K562 (cell line): ENCODE data around the gene BRICD5. TPM values are rescaled to one million over a fixed set of nuclear protein-coding genes. Genes with fewer than 3 reads are reported as not detected.
A peak's percentile ranks its signal among the peaks of the same experiment; 100 is the strongest.

ENCODE experiments used
- CHD1 ChIP-seq: fragments of 200-600 bp; sonication (generic); IDR thresholded peaks from one replicate; pipeline ENCODE4 v1.6.1; 2012; ENCODE audit warnings: mild to moderate bottlenecking, moderate library complexity, low read length, inconsistent platforms
- FOS ChIP-seq: IDR thresholded peaks from 3 replicates; pipeline ENCODE4 v1.6.1; 2011; ENCODE audit not compliant: insufficient read length; ENCODE audit errors: extremely low read depth
- FOXP4 ChIP-seq: sonication (generic); formaldehyde crosslinking; IDR thresholded peaks from 2 replicates; pipeline ENCODE4 v1.8.0; 2022; ENCODE audit warnings: mild to moderate bottlenecking, missing genetic modification reagents, borderline replicate concordance
- POLR2G ChIP-seq: fragments of 200-400 bp; formaldehyde crosslinking; IDR thresholded peaks from 2 replicates; pipeline ENCODE4 v1.6.1; 2017; ENCODE audit warnings: low read depth, mild to moderate bottlenecking, antibody characterized with exemption, low read length, moderate library complexity
- RB1 ChIP-seq: fragments of 450-650 bp; IDR thresholded peaks from 2 replicates; pipeline ENCODE4 v1.6.1; 2017; ENCODE audit warnings: low read depth, mild to moderate bottlenecking
- RBBP5 ChIP-seq: fragments of 200-600 bp; sonication (generic); IDR thresholded peaks from 2 replicates; pipeline ENCODE4 v1.6.1; 2012; ENCODE audit warnings: borderline replicate concordance, mild to moderate bottlenecking, low read length, control low read depth, inconsistent platforms; ENCODE audit not compliant: insufficient read depth, poor library complexity, severe bottlenecking
- RBFOX2 ChIP-seq: fragments of 200-400 bp; formaldehyde crosslinking; IDR thresholded peaks from 2 replicates; pipeline ENCODE4 v1.6.1; 2017; ENCODE audit warnings: low read depth, mild to moderate bottlenecking, low read length, moderate library complexity
- SAP30 ChIP-seq: fragments of 200-600 bp; sonication (generic); IDR thresholded peaks from 2 replicates; pipeline ENCODE4 v1.6.1; 2012; ENCODE audit warnings: borderline replicate concordance, low read depth, mild to moderate bottlenecking, moderate library complexity, low read length, control low read depth, inconsistent platforms; ENCODE audit not compliant: insufficient read depth, poor library complexity, severe bottlenecking
- SIN3A ChIP-seq, 2 experiments: fragments of 150-350 bp in 1 of 2; IDR thresholded peaks; 2 replicates each; pipeline ENCODE4 v1.6.1; 2011 to 2016; ENCODE audit warnings: borderline replicate concordance in 2 of 2, low read depth in 2 of 2, low read length in 2 of 2, mild to moderate bottlenecking in 2 of 2, moderate library complexity in 2 of 2; ENCODE audit not compliant: control insufficient read depth in 1 of 2
- SPI1 ChIP-seq: IDR thresholded peaks from 2 replicates; pipeline ENCODE4 v1.6.1; 2011; ENCODE audit warnings: low read depth, low read length, control low read depth, borderline replicate concordance
- ZBTB7A ChIP-seq: IDR thresholded peaks from 2 replicates; pipeline ENCODE4 v1.6.1; 2011; ENCODE audit warnings: low read depth, mild to moderate bottlenecking, low read length, moderate library complexity, borderline replicate concordance; ENCODE audit not compliant: control insufficient read depth
- ZNF174 ChIP-seq: fragments of 250-450 bp; sonication (Bioruptor Pico); IDR thresholded peaks from 2 replicates; pipeline ENCODE4 v1.4.0; 2020; ENCODE audit warnings: mild to moderate bottlenecking
- ZNF592 ChIP-seq: fragments of 450-650 bp; IDR thresholded peaks from 2 replicates; pipeline ENCODE4 v1.6.1; 2017; ENCODE audit warnings: antibody characterized with exemption, mild to moderate bottlenecking
- polyA plus RNA-seq, 8 experiments: library from polyadenylated mRNA; depleted of rRNA in 4 of 8; stranded (reverse) in 5 of 8; unstranded in 3 of 8; fragments of >200 nt; fragmentation: Nextera tagmentation in 2 of 8; fragmentation: Illumina TruSeq in 1 of 8; extraction: Ambion mirVana in 2 of 8; extraction: Trizol in 1 of 8; gene quantifications; 2 replicates each; pipeline versions ENCODE4 v1.2.1 to v1.2.3, GENCODE V29; 2011 to 2014; ENCODE audit warnings: inconsistent platforms in 1 of 8, missing spikeins in 1 of 8
- total RNA-seq, 7 experiments: library from RNA; depleted of rRNA in 6 of 7; stranded (reverse); fragments of >200 nt in 6 of 7; fragmentation: Illumina TruSeq in 2 of 7; extraction: Trizol in 2 of 7; gene quantifications; 2 replicates each; pipeline versions ENCODE4 v1.2.1 to v1.2.3, GENCODE V29; 2011 to 2021; ENCODE audit warnings: low replicate concordance in 1 of 7
- TF ChIP-seq, protein P1 (sequence below): fragments of 450-650 bp; formaldehyde crosslinking; IDR thresholded peaks from 2 replicates; pipeline ENCODE4 v1.4.0; 2020; ENCODE audit warnings: mild to moderate bottlenecking, moderate library complexity
- TF ChIP-seq, protein P2 (sequence below): sonication (generic); formaldehyde crosslinking; IDR thresholded peaks from 2 replicates; pipeline ENCODE4 v1.8.0; 2023; ENCODE audit warnings: mild to moderate bottlenecking, missing genetic modification reagents

The BRICD5 gene
- total and polyA plus RNA-seq, 9 of the 15 experiments (the other 6 are each of a cell fraction or from before 2014, with no cell fraction given): 0.24 to 15.1 (median 2.4) TPM; not detected in 1

DNA sequence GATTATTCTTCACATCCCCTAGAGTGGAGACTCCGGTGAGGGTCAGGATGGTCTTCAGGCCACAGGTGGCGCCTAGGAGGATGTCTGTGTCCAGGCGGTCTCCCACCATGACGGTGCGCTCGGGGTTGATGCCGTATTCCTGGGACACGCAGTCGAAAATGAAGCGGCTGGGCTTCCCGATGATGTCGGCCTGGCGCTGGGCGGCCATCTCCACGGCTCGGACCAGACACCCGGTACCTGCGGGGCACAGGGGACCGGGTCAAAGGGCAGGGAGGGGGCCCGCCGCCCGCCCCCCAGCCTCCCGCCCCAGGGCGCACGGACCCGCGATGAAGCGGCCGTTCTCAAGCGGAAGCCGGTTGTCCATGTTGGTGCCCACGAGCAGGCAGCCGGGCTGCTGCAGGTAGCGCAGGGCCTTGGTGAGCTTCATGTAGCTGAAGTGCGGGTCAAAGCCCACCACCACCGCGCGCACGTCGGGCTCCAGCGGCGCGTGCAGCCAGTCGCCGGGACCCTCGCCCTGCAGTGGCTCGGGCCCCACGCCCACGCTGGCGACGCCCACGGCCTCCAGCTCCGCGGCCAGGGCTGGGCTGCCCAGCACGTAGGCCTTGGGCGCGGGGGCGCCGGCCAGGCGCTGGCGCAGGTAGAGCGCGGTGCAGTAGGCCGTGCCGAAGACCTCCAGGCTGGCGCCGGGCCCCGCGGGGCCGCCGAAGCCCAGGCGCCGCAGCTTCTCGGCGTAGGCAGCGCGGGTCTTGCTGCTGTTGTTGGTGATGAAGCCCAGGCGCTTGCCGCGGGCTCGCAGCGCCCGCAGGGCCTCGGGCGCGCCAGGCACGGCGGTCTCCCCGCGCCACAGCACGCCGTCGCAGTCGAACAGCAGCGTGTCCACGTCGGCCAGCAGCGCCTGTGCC lies 3.4 kb upstream of the BRICD5 start (continued):
- TF ChIP-seq, protein P1, sequence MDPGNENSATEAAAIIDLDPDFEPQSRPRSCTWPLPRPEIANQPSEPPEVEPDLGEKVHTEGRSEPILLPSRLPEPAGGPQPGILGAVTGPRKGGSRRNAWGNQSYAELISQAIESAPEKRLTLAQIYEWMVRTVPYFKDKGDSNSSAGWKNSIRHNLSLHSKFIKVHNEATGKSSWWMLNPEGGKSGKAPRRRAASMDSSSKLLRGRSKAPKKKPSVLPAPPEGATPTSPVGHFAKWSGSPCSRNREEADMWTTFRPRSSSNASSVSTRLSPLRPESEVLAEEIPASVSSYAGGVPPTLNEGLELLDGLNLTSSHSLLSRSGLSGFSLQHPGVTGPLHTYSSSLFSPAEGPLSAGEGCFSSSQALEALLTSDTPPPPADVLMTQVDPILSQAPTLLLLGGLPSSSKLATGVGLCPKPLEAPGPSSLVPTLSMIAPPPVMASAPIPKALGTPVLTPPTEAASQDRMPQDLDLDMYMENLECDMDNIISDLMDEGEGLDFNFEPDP: no peak
- TF ChIP-seq FOXP4: no peak; the same call in 1 of the 2 replicates
- peak; percentile 90 for TF ChIP-seq CHD1
- peak; percentile 89 for TF ChIP-seq RBBP5
- TF ChIP-seq RBFOX2: peak; percentile 28; the same call in 1 of the 2 replicates
- TF ChIP-seq POLR2G: peak; percentile 54
- peak; percentile 43; the same call in 1 of the 2 replicates for TF ChIP-seq ZNF592
- TF ChIP-seq ZNF174 (CRISPR knock-in tag): no peak
- TF ChIP-seq ZBTB7A: peak; percentile 49; the same call in 1 of the 2 replicates
- TF ChIP-seq, protein P2, sequence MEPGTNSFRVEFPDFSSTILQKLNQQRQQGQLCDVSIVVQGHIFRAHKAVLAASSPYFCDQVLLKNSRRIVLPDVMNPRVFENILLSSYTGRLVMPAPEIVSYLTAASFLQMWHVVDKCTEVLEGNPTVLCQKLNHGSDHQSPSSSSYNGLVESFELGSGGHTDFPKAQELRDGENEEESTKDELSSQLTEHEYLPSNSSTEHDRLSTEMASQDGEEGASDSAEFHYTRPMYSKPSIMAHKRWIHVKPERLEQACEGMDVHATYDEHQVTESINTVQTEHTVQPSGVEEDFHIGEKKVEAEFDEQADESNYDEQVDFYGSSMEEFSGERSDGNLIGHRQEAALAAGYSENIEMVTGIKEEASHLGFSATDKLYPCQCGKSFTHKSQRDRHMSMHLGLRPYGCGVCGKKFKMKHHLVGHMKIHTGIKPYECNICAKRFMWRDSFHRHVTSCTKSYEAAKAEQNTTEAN (CRISPR knock-in tag): 0 out of 2 replicates have a peak, but pooled peaks have one; percentile 21
- 0 out of 4 replicates have a peak, but pooled peaks of 1 of the 2 experiments have one; percentile 12 for TF ChIP-seq SIN3A (IDR thresholded peaks at IDR 0.05; ENCODE audit: borderline replicate concordance in 2 of 2, control insufficient read depth in 1 of 2, low read depth in 2 of 2, low read length in 2 of 2)
- no peak for TF ChIP-seq SPI1
- TF ChIP-seq RB1: peak; percentile 59; the same call in 1 of the 2 replicates
- TF ChIP-seq SAP30: peak; percentile 76
- no peak for TF ChIP-seq FOS
